DLD1 (cell line): ENCODE measurements around the gene IFITM2.
"Not testable (repeated sequence)": the region's sequence is repeated elsewhere in the genome, so short reads cannot be mapped to it uniquely, and the experiment has no call there.

ENCODE experiments used
- in situ Hi-C: cut with HindIII; loops from 2 replicates; pipeline ENCODE4 v1.10.0; 2017; ENCODE audit warnings: low sequenced_read_pairs

Gene IFITM2

DNA sequence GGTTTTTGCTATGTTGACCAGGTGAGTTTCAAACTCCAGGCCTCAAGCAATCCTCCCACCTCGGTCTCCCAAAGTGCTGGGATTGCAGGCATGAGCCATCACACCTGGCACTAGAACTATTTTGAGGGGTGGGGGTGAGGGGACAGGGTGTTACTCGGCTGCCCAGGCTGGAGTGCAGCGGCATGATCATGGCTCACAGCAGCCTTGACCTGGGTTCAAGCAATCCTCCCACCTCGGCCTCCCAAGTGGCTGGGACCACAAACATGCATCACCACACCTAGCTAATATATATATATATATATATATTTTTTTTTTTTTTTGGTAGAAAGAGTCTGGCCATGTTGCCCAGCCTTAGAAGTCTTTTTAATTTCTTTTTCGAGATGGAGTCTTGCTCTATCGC is 30.1 kb downstream of the IFITM2 start:
- in situ Hi-C loops: loop anchor here (10.0 kb wide), 1 partner anchor 83 kb away; no protein-coding TSS in a partner anchor

DNA sequence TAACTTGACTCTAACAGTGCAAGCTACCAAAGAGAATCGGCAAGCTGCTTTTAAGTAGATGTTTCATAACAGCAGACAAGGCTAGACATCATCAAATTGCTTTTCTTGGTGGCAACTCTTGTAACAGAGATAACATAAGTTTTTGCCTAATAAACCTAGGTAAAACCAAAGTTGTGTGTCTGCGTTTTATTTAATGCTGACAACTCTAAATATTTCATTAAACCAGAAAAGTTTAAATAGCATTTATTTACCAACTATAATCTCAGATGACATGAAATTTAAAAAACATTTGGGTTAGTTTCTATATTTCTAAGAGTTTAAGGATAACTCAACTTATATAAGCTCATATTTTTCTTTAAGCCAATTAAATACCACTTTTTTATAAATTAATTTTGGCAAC is 32.3 kb downstream of the IFITM2 start:
- in situ Hi-C loops: loop anchor here (10.0 kb wide), 1 partner anchor 85 kb away; no protein-coding TSS in a partner anchor

DNA sequence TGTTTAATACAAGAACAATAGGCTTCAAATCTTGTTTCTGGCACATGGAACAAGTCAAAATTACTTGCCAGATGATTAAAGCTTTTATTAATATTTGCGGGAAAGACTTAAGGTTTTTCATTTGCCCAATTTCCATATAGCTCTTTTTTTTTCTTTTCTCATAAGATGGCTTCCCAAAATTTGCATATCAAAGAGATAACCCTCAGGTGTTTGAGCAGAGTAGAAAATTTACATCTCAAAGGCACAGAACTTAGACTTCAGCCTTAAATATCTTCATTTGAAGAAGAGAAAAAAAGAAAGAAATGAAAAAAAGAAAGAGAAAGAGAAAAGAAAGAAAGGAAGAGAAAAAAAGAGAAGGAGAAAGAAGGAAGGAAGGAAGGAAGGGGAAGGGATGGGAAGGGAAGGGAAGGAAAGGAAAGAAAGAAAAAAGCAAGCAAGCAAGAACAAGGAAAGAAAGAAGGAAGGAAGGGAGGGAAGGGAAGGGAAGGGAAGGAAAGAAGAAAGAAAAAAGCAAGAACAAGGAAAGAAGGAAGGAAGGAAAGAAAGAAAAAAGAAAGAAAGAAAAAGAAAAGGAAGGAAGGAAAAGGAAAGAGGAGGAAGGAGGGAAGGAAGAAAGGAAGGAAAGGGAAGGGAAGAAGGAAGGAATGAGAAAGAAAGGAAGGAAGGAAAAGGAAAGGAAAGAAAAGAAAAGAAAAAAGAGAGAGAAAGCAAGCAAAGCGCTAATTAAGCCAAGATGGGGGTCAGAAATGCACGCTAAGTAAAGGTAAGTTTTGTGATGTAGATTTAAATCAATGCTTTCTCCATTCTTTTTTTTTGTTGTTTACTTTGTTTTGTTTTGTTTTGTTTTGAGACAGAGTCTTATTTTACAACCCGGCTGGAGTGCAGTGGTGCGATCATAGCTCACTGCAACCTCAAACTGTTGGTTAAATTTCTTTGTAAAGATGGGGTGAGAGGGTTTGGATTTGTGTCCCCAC is 33.2 kb downstream of the IFITM2 start:
- in situ Hi-C loops: no loop called here

DNA sequence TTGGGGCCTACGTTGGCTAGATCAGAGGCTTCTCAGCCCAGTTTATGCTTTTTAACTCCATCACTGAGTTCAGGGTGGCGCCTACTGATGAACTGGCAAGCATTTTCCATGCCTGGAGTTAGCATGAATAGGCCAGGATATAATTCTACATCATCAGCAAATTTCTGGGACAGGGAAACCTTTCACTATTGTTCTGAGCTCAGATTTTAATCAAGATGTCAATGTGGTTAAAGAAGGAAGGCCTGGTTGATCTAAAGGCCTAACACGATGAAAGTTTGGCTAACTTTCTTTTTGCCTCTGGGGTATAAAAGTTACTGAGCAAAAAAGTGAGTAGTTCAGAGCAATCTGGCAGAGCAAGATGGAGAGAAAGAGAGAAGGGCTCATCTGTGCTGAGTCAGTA is 34.7 kb downstream of the IFITM2 start:
- in situ Hi-C loops: no loop called here

DNA sequence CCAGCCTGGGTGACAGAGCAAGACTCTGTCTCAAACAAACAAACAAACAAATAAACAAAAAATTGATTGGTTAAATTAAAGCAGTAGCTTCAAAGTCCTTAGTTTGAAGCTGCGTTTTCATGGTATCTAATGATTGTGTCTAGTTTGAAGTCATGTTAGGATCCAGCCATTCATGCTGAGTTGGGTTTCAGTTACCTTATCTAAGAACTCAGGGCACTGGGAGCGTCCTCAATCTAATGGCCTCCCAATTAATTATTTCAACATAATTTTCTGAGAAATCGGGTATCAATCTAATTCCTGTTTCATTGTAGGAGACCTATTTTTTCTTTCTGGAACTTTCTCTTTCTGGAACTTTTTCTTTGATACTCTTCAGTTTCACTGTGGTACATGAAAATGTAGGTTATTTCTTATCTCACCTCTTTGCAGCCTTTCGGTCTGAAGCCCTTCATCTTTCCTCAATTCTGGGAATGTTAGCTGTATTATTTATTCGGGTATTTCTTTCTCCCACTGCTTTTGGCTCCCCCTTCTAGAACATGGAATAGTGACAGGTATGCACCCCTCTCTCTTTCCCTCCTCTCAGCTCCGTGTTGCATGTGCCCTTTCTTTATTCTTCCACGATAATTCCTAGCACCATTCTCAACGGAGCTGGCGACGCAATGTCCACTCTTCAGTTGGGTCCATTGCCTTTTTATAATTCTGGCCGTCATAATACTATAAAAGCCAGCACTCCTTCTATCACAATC is 37.4 kb downstream of the IFITM2 start:
- in situ Hi-C loops: no loop called here

DNA sequence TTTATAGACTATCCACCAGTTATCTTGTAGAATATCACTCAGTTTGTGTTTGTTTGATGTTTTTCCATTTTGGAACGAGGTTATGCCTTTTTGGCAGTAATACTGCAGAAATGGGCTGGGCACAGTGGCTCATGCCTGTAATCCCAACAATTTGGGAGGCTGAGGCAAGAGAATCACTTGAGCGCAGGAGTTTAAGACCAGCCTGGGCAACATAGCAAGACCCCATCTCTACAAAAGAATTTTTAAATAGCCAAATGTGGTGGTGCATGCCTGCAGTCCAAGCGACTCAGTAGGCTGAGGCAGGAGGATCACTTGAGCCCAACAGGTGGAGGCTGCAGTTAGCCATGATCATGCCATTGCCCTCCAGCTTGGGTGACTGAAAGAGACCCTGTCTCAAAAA is 38.9 kb downstream of the IFITM2 start:
- in situ Hi-C loops: no loop called here

DNA sequence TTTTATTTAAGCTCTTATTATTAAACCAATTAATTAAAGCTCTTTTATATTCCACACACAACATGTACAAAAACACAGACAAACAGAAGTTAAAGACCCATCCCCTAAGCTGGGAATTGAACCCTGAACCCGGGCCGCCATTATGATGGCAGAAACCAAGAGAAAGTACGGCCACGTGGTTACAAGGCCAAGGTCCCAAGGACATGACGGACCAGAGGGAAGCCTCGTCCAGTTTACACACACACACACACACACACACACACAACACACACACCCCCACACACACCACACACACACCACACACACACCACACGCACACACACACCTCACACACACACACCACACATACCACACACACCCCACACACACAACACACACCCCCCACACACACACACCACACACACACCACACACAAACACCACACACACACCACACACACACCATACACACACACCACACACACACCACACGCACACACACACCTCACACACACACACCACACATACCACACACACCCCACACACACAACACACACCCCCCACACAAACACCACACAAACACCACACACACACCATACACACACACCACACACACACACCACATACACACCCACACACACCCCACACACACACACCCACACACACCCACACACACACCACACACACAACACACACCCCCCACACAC is 41.8 kb downstream of the IFITM2 start:
- in situ Hi-C loops: not testable (repeated sequence)

DNA sequence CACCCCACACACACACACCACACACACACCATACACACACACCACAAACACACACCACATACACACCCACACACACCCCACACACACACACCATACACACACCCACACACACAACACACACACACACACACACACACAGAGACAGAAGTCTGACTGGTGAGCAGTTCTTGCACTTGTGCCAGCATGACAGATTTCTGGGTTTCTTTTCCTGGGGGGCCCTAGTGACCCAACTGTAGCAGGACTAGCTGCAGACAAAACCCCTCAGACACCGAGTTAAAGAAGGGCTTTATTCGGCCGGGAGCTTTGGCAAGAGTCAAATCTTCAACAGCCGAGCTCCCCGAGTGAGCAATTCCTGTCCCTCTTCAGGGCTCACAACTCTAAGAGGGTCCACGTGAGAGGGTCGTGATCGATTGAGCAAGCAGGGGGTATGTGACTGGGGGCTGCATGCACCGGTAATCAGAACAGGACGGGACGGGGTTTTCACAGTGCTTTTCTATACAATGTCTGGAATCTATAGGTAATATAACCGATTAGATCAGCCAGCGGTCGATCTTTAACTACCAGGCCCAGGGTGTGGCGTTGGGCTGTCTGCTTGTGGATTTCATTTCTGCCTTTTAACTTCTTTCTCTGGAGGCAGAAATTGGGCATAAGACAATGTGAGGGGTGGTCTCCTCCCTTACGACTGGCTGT is 42.6 kb downstream of the IFITM2 start:
- in situ Hi-C loops: not testable (repeated sequence)

DNA sequence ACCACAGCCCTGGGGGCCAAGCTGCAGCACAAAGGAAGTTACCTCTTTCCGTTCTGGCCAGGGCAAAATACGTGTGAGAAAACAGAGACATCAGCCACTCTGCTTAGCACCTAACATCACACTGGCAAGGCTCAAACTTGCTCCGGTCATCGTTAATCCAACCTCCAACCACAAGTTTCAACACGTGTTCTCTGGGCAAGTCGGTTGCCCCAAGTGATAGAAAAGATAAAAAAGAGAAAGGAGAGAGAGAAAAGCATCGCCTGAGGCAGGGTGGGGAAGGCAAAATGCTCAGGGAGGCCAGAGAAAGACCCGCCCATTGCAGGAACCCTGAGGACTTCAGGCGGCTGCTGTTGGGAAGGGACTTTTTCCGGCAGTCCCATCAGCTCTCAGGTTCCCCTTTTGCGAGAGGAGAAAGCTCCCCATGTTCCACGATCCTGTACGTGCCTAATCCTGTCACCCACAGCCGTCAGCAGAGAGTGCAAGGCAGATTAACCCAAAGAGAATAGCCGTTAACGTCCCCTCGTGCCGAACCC is 43.2 kb downstream of the IFITM2 start:
- in situ Hi-C loops: no loop called here

DNA sequence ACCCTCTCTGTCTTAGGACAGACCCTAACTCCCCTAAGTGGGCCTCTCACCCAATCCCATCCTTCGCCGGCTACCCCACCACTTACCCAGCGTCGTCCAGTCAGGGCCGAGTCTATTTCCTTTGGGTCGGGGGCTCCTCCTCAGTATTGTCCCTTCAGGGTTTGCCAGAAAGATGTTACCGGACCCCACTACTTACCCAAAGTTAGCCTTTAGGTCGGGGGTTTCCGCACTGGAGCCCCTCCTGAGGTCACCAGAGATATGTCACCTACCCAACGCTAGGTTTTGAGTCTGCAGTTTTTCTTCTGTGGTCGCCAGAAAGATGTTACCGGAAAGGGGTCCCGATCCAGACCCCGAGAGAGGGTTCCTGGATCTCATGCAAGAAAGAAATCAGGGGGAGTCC is 43.8 kb downstream of the IFITM2 start:
- in situ Hi-C loops: no loop called here

DNA sequence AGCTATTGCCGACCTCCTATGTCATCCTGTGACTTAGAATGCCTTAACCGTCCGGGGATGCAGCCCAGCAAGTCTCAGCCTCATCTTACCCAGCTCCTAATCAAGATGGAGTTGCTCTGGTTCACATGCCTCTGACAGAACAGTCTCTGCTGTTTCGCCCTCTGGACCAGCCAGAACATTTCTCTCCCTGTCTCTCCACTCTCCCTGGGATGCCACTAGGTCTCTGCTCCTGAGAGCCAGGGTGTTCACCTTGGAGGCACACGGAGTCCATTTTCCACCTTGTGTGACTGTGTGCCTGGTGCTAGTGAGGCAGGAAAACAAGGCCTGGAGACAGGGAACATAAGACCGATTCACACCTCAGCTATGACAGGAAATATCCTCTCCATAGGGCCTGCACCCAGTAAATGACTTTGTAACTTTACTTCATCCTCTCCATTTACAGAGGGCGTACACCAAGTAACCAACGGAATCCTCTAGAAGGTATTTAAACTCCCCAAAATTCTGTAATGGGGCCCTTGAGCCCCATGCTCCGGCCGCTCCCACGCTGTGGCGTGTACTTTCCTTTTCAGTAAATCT is 44.9 kb downstream of the IFITM2 start:
- in situ Hi-C loops: no loop called here

DNA sequence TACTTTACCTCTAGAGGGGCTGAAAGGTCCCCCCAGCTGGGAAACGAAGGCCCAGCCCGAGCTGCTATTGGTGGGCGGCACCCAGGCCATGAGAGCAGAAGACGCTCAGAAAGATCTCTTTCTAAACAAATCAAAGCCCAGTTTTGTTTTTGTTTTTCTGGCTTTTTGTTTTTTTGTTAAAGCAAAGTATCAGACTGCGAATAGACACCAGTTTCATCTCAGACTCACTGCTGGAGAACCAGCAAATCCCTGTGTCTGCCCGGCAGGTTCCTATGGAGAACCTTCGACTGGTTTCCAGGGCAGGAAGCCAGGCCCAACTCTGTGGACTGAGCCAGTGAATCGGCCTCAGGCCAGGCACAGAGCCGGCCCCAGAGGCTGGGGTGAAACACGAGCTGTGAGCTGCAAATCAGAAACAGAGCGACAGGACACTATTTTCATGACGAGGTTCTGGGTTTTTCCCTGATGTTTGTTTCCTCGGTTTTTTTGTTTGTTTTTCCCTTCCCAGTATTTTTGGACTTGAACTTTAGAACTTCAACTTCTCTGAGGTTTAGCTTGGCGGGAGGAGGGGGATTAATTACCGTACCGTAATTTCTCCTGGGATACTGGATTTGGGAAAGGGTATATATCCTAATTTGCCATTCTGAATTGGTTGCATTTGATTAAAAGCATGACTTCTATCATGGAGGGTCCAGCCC is 45.7 kb downstream of the IFITM2 start:
- in situ Hi-C loops: no loop called here

DNA sequence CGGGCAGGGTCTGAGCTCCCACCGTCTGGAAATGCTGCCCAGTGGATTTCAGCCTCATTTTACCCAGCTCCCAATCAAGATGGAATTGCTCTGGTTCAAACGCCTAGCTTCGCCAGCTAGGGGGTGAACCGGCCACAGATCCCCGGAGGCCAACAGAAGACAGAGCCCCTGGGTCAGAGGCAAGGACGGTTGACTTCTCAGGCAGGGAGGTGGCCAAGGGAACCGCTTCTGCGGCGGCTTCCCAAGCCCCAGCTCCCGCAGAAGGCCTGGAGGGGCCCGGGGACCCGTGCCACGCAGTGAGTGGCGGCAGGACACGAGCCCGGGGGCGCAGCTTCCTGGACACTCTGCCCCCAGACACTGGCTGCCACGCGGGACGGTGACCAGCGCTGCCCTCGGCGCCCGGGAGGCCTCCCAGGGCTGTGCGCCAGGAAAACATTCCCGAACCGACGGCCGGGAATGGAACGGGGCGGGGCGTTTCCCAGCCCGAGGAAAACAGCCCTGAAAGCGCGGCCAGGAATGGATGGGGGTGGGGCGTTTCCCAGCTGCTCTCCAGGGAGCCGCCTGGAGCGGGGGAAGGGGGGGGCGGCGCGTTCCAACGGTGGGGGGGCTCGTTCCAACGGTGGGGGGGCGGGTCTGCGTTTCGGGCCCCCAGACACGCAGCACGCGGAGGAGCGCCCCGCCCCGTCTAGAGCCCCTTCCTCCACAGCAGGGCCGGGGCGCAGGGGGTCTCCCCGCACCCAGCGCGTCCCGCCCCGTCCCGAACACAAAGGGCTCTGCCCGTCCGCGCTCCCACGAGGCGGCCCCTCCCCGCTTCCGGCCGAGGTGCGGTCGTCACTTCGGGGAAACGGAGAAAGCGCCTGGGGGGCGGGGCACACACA is 48.2 kb downstream of the IFITM2 start:
- in situ Hi-C loops: no loop called here

DNA sequence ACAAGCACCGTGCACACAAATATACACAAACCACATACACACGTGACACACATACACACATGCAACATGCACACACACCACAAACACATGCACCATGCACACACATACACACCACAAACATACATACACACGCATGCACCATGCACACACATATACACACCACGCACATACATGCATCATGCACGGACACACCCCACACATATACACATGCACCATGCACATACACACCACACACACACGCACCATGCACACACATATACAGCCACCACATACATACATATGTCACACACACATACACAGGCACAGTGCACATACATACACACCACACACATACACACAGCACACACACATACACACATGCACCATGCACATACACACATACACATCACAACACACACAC is 49.0 kb downstream of the IFITM2 start:
- in situ Hi-C loops: no loop called here

DNA sequence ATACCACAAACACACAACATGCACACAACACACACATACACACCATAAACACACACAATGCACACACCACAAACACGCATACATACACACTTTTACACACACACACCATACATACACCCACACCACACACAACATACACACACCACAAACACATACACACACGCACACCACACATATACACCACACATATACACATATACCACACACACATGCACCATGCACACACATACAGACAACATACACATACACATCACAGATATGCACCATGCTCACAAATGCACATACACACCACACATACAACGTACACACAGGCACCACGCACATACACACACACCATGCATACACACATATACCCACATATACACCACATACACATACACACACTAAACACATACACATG is 50.0 kb downstream of the IFITM2 start:
- in situ Hi-C loops: no loop called here

DNA sequence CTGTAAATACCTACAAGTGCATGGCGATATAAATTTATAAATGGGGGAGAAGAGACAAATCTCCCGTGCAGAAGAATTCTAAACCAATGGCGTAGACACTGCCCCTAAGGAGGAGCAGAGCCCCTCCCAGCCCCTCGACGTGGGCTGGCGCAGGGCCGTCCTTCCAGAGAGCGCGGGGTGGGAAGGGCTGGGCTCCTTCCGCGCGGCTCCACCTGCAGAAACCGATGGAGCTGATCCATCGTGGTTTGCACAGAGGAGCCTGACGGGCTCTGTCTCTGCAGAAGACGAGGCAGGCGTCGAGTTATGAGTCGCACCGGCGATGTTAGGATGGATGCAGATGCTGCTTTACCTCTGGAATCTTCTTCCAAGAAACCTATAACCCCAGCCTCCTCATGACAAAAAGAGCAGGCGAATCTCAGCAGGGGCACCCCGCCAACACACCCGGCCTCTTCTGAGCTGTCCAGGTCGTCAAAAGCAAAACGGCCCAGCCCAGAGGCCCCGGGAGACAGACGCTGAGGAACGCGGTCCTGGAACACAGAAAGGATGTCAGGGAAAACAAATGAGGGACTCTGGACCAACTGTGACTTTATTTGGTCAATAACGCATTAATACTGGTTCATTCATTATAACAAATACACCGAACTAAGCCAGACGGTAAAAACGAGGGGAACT is 50.6 kb downstream of the IFITM2 start:
- in situ Hi-C loops: no loop called here
